ENCODE data around the gene ACSL5.
"Not testable (repeated sequence)": the region's sequence is repeated elsewhere in the genome, so short reads cannot be mapped to it uniquely, and the experiment has no call there.

The ACSL5 gene

GRCh38 chr10:112395809-112396530 lies 22.1 kb downstream of the ACSL5 start:
- Histone ChIP-seq H3K27me3 (replicated peaks; ENCODE audit: control insufficient read depth, insufficient read depth, low read length) (no peaks in the 10 kb centered on the region), H3K36me3 (ENCODE audit: control insufficient read depth, insufficient read depth, low read length) (peaks cover 8% of the 10 kb centered on the region), H3K4me3 (replicated peaks; ENCODE audit: low read depth, low read length) (no peak overlapping the region)
- DNase-seq (ENCODE audit: extremely low read depth, insufficient read length), result no peak
- TF ChIP-seq, protein P1, sequence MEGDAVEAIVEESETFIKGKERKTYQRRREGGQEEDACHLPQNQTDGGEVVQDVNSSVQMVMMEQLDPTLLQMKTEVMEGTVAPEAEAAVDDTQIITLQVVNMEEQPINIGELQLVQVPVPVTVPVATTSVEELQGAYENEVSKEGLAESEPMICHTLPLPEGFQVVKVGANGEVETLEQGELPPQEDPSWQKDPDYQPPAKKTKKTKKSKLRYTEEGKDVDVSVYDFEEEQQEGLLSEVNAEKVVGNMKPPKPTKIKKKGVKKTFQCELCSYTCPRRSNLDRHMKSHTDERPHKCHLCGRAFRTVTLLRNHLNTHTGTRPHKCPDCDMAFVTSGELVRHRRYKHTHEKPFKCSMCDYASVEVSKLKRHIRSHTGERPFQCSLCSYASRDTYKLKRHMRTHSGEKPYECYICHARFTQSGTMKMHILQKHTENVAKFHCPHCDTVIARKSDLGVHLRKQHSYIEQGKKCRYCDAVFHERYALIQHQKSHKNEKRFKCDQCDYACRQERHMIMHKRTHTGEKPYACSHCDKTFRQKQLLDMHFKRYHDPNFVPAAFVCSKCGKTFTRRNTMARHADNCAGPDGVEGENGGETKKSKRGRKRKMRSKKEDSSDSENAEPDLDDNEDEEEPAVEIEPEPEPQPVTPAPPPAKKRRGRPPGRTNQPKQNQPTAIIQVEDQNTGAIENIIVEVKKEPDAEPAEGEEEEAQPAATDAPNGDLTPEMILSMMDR (IDR thresholded peaks at IDR 0.05; ENCODE audit: insufficient read depth, low read length, poor library complexity, severe bottlenecking), result no peak

DNA sequence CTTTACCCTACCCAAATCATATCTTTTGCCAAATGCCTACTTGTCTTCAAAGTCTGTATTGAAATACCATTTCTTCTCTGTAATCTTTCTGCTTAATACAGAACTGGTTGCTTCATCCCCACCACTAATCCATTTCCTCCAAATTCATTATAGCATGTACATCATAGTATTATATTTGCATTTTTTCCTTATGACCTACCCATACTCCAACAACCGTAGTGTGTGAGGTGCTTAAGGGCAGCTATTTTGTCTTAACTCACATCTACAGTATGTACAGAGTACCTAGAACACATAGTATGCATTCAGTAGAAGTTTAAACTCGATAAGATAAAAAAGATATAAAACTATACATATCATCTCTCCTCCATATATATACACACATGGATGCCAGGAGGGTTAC lies 23.7 kb downstream of the ACSL5 start:
- no peaks in the 10 kb centered on the region for H3K27me3 ChIP-seq (replicated peaks; ENCODE audit: control insufficient read depth, insufficient read depth, low read length)
- H3K4me3 ChIP-seq (replicated peaks; ENCODE audit: low read depth, low read length), result no peak overlapping the region
- TF ChIP-seq, protein P1 (IDR thresholded peaks at IDR 0.05; ENCODE audit: insufficient read depth, low read length, poor library complexity, severe bottlenecking), result no peak
- peaks cover 8% of the 10 kb centered on the region for H3K36me3 ChIP-seq (ENCODE audit: control insufficient read depth, insufficient read depth, low read length)
- no peak for DNase-seq (ENCODE audit: extremely low read depth, insufficient read length)

DNA sequence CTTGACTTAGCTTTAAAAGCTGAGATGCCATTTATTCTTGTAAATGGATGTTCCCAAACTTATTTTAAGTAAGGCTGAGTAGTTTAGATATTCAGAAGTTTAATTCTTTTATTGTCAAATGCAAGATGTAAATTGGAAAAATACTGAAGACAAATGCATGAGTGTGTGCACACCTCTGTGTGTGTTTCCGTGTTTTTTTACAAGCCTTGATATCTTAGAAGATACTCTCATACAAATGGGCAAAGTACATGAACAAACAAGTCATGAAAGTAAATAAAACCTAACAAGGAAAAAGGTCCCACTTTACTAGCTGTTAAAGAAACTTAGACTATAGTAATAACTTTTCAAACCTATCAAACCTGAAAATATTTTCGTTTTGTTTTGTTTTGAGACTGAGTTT lies 29.0 kb downstream of the ACSL5 start:
- H3K4me3 ChIP-seq (replicated peaks; ENCODE audit: low read depth, low read length), result no peak overlapping the region
- peaks cover 9% of the 10 kb centered on the region for H3K36me3 ChIP-seq (ENCODE audit: control insufficient read depth, insufficient read depth, low read length)
- no peak for DNase-seq (ENCODE audit: extremely low read depth, insufficient read length)
- TF ChIP-seq, protein P1 (IDR thresholded peaks at IDR 0.05; ENCODE audit: insufficient read depth, low read length, poor library complexity, severe bottlenecking), result no peak
- H3K27me3 ChIP-seq (replicated peaks; ENCODE audit: control insufficient read depth, insufficient read depth, low read length), result no peaks in the 10 kb centered on the region

DNA sequence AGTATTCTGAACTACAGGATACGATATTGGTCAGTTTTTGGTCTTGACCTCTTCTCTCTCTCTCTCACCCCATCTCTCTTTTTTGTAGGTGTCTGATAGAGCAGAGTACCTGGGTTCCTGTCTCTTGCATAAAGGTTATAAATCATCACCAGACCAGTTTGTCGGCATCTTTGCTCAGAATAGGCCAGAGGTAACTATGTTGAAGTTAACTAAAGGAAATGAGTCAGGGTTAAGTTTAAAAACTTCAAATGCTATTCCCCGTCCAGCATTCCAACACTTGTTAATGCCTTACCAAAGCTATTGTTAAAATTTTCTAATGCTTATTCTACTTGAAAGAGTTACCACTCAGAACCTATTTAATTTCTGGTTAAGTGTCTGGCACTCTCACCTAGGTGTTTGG lies 30.7 kb downstream of the ACSL5 start:
- TF ChIP-seq, protein P1 (IDR thresholded peaks at IDR 0.05; ENCODE audit: insufficient read depth, low read length, poor library complexity, severe bottlenecking), result no peak
- Histone ChIP-seq H3K36me3 (ENCODE audit: control insufficient read depth, insufficient read depth, low read length) (peaks cover 10% of the 10 kb centered on the region), H3K27me3 (replicated peaks; ENCODE audit: control insufficient read depth, insufficient read depth, low read length) (no peaks in the 10 kb centered on the region), H3K4me3 (replicated peaks; ENCODE audit: low read depth, low read length) (no peak overlapping the region)
- no peak for DNase-seq (ENCODE audit: extremely low read depth, insufficient read length)

DNA sequence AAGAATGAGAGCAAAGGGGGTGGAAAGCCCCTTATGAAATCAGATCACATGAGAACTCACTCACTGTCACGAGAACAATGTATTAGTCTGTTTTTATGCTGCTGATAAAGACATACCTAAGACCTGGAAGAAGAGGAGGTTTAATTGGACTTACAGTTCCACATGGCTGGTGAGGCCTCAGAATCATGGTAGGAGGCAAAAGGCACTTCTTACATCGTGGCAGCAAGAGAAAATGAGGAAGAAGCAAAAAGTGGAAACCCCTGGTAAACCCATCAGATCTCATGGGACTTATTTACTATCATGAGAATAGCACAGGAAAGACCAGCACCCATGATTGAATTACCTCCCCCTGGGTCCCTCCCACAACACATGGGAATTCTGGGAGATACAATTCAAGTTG lies 32.9 kb downstream of the ACSL5 start:
- H3K4me3 ChIP-seq (replicated peaks; ENCODE audit: low read depth, low read length); H3K27me3 ChIP-seq (replicated peaks; ENCODE audit: control insufficient read depth, insufficient read depth, low read length); DNase-seq (ENCODE audit: extremely low read depth, insufficient read length): not testable (repeated sequence)
- peaks cover 10% of the 10 kb centered on the region for H3K36me3 ChIP-seq (ENCODE audit: control insufficient read depth, insufficient read depth, low read length)

DNA sequence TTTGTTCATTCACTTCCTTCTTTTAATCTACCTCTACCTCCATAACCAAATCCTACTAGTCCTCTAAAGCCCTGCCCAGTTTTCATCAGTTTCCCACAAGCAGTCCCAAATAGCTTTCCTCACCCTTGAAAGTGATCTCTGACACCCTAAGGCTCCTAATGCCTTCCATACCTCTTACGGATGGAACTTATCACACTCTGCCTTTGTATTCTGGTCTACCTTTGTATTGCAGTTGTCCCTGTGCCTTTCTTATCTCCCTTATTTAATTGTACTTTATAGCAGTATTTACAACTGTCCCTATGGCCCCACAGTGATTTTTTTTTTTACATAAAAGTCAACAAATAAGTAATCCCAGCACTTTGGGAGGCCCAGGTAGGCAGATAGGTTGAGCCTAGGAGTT lies 33.8 kb downstream of the ACSL5 start:
- TF ChIP-seq, protein P1 (IDR thresholded peaks at IDR 0.05; ENCODE audit: insufficient read depth, low read length, poor library complexity, severe bottlenecking), result no peak
- H3K36me3 ChIP-seq (ENCODE audit: control insufficient read depth, insufficient read depth, low read length), result peaks cover 13% of the 10 kb centered on the region

More for the DNA sequence above, 33.8 kb downstream of the ACSL5 start:
- DNase-seq (ENCODE audit: extremely low read depth, insufficient read length), result no peak
- H3K4me3 ChIP-seq (replicated peaks; ENCODE audit: low read depth, low read length), result no peak overlapping the region
- H3K27me3 ChIP-seq (replicated peaks; ENCODE audit: control insufficient read depth, insufficient read depth, low read length), result no peaks in the 10 kb centered on the region
